H1 (cell line): ENCODE data around the gene NAA11. TPM values are rescaled to one million over a fixed set of nuclear protein-coding genes. Genes with fewer than 3 reads are reported as not detected.

ENCODE experiments used
- BACH1 ChIP-seq: IDR thresholded peaks from 2 replicates; pipeline ENCODE4 v1.6.1; 2012; ENCODE audit warnings: low read length, improper control_type of control experiment
- RAD21 ChIP-seq, 2 experiments: IDR thresholded peaks in 1 of 2; conservative IDR thresholded peaks in 1 of 2; 2 replicates each; pipeline ENCODE4 v1.6.1; 2011; ENCODE audit warnings: low read depth in 2 of 2, low read length in 2 of 2, improper control_type of control experiment in 1 of 2, inconsistent platforms in 1 of 2, mild to moderate bottlenecking in 1 of 2, moderate library complexity in 1 of 2
- TBP ChIP-seq: IDR thresholded peaks from 2 replicates; pipeline ENCODE4 v1.6.1; 2011; ENCODE audit warnings: low read depth, low read length, improper control_type of control experiment
- TCF12 ChIP-seq: IDR thresholded peaks from 2 replicates; pipeline ENCODE4 v1.6.1; 2011; ENCODE audit warnings: low read depth, mild to moderate bottlenecking, low read length
- polyA plus RNA-seq, 7 experiments: library from polyadenylated mRNA; depleted of rRNA in 3 of 7; stranded (reverse) in 5 of 7; unstranded in 2 of 7; fragments of >200 nt in 5 of 7; fragments of 200-250 nt in 2 of 7; gene quantifications; 1 replicate in 5 of 7; 2 replicates in 1 of 7; 4 replicates in 1 of 7; pipeline versions ENCODE4 v1.2.1 to v1.2.3, GENCODE V29; 2011 to 2013; ENCODE audit warnings: missing spikeins in 2 of 7, mixed read lengths in 2 of 7
- total RNA-seq: library from RNA; stranded (reverse); fragmentation: NEBNext Ultra II Directional; extraction: Animal tissue kit (Norgen Biotek cat#: 25700); gene quantifications from 2 replicates; pipeline ENCODE4 v1.2.1, GENCODE V29; 2021
- TF ChIP-seq, protein P1 (sequence below): IDR thresholded peaks from 2 replicates; pipeline ENCODE4 v1.6.1; 2011; ENCODE audit warnings: low read length, improper control_type of control experiment

NAA11 gene
- total and polyA plus RNA-seq, 2 of the 8 experiments (the other 6 are each of a cell fraction or from before 2014, with no cell fraction given) = not detected

DNA sequence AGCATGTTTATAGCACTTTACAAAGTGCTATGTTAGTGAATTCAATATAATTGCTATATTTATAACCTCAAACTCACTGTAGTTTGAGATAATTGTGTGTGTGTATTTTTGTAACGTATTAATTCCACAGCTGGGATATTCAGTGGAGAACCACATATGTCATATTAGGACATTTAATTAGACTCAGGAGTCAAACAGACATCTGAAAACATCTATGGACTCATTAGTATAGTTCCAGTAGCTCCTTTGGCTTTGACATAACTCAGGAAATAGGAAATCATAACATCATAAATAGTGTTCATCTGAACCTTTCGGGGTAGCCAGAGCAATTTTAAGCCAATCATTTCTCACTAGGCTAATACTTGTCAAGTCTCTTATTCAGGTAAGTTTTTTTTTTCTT lies 38.8 kb downstream of the NAA11 start (continued):
- TF ChIP-seq, protein P1, sequence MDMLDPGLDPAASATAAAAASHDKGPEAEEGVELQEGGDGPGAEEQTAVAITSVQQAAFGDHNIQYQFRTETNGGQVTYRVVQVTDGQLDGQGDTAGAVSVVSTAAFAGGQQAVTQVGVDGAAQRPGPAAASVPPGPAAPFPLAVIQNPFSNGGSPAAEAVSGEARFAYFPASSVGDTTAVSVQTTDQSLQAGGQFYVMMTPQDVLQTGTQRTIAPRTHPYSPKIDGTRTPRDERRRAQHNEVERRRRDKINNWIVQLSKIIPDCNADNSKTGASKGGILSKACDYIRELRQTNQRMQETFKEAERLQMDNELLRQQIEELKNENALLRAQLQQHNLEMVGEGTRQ = no peak
- TF ChIP-seq RAD21 (IDR thresholded peaks at IDR 0.05 in 1 of 2, conservative IDR thresholded peaks at IDR 0.05 in 1 of 2; ENCODE audit: low read depth in 2 of 2, low read length in 2 of 2) (no peak), TBP (no peak), TCF12 (no peak), BACH1 (no peak)
- TF ChIP-seq, all 59 proteins: peak for 0
